Upper lobe of left lung (tissue), 4 donors: ENCODE measurements around the gene ARID3A.

ENCODE experiments used
- EP300 ChIP-seq, 4 donors: sonication (generic); formaldehyde crosslinking; IDR thresholded peaks; one replicate each; pipeline ENCODE4 v1.5.1; 2017; ENCODE audit warnings: antibody characterized with exemption in 4 of 4, control low read depth in 2 of 4
- POLR2A ChIP-seq, 4 donors: fragments of 450-650 bp; IDR thresholded peaks; one replicate each; pipeline ENCODE4 v1.5.1; 2016 to 2017; ENCODE audit warnings: antibody characterized with exemption in 4 of 4, mild to moderate bottlenecking in 2 of 4
- POLR2AphosphoS5 ChIP-seq, 2 donors: sonication (generic); formaldehyde crosslinking; IDR thresholded peaks; one replicate each; pipeline ENCODE4 v1.5.1; 2017; ENCODE audit warnings: antibody characterized with exemption in 2 of 2
- TF ChIP-seq, protein P1 (sequence below), 6 experiments: fragments of 450-650 bp in 4 of 6; fragments of 200-600 bp in 2 of 6; sonication (generic) in 2 of 6; IDR thresholded peaks; one replicate each; pipeline ENCODE4 v1.5.1; 2016 to 2019; ENCODE audit warnings: antibody characterized with exemption in 6 of 6

DNA sequence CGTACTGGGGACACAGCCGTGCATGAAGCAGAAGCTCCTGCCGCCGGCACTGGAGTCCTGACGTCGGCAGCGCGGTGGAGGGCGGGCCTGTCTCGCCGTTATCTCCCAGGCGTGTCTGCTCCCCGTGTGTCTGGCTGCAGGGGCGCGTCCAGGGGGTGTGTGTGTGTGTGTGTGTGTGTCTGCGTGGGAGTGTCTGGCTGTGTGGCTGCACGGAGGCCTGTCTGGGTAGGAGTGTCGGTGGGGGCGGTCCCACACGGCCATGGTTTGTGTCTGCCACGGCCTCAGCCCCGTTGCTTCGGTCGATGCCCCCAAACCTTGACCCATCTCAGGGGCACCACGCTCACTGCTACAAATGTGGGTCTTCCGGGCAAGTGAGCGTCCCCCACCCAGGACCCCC, 18.3 kb downstream of the ARID3A start:
- no peak for TF ChIP-seq POLR2AphosphoS5 (IDR thresholded peaks at IDR 0.05)
- TF ChIP-seq, protein P1, sequence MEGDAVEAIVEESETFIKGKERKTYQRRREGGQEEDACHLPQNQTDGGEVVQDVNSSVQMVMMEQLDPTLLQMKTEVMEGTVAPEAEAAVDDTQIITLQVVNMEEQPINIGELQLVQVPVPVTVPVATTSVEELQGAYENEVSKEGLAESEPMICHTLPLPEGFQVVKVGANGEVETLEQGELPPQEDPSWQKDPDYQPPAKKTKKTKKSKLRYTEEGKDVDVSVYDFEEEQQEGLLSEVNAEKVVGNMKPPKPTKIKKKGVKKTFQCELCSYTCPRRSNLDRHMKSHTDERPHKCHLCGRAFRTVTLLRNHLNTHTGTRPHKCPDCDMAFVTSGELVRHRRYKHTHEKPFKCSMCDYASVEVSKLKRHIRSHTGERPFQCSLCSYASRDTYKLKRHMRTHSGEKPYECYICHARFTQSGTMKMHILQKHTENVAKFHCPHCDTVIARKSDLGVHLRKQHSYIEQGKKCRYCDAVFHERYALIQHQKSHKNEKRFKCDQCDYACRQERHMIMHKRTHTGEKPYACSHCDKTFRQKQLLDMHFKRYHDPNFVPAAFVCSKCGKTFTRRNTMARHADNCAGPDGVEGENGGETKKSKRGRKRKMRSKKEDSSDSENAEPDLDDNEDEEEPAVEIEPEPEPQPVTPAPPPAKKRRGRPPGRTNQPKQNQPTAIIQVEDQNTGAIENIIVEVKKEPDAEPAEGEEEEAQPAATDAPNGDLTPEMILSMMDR (IDR thresholded peaks at IDR 0.05): no peak
- TF ChIP-seq POLR2A (IDR thresholded peaks at IDR 0.05): no peak
- no peak for TF ChIP-seq EP300 (IDR thresholded peaks at IDR 0.05)
